HepG2 (cell line): ENCODE measurements around the gene MRFAP1L1. TPM values are rescaled to one million over a fixed set of nuclear protein-coding genes. Genes with fewer than 3 reads are reported as not detected.

Source experiments
- DNMT3B ChIP-seq: conservative IDR thresholded peaks from 2 replicates; pipeline ENCODE4 v1.6.1; 2016; ENCODE audit warnings: missing biosample characterization, control low read depth
- GRHL1 ChIP-seq: sonication (generic); formaldehyde crosslinking; conservative IDR thresholded peaks from 2 replicates; pipeline ENCODE4 v1.8.0; 2022; ENCODE audit warnings: missing genetic modification reagents
- HNF4A ChIP-seq: sonication (generic); formaldehyde crosslinking; IDR thresholded peaks from 2 replicates; pipeline ENCODE4 v1.4.0; 2020; ENCODE audit warnings: missing genetic modification reagents
- HNF4G ChIP-seq, 2 experiments: sonication (generic) in 1 of 2; formaldehyde crosslinking in 1 of 2; IDR thresholded peaks; 2 replicates each; pipeline versions ENCODE4 v1.4.0 to v1.6.1; 2011 to 2020; ENCODE audit warnings: borderline replicate concordance in 2 of 2, low read depth in 2 of 2, mild to moderate bottlenecking in 2 of 2, low read length in 1 of 2, missing genetic modification reagents in 1 of 2, moderate library complexity in 1 of 2
- MLLT10 ChIP-seq: sonication (generic); formaldehyde crosslinking; IDR thresholded peaks from 2 replicates; pipeline ENCODE4 v1.4.0; 2020; ENCODE audit warnings: missing genetic modification reagents
- RARA ChIP-seq: IDR thresholded peaks from 2 replicates; pipeline ENCODE4 v1.6.1; 2016; ENCODE audit warnings: missing genetic modification reagents, missing compliant biosample characterization
- STAG1 ChIP-seq: sonication (generic); formaldehyde crosslinking; IDR thresholded peaks from 2 replicates; pipeline ENCODE4 v1.4.0; 2020; ENCODE audit warnings: missing genetic modification reagents
- STAT6 ChIP-seq: sonication (generic); formaldehyde crosslinking; IDR thresholded peaks from 2 replicates; pipeline ENCODE4 v1.4.0; 2020; ENCODE audit warnings: missing genetic modification reagents, mild to moderate bottlenecking, borderline replicate concordance
- TEAD3 ChIP-seq: optimal IDR thresholded peaks from 2 replicates; pipeline ENCODE3; 2016; ENCODE audit warnings: borderline replicate concordance
- ZFP91 ChIP-seq: sonication (generic); formaldehyde crosslinking; IDR thresholded peaks from 2 replicates; pipeline ENCODE4 v1.9.0; 2022; ENCODE audit warnings: missing genetic modification reagents, mild to moderate bottlenecking, borderline replicate concordance
- ZFX ChIP-seq: sonication (generic); formaldehyde crosslinking; IDR thresholded peaks from 2 replicates; pipeline ENCODE4 v1.4.0; 2020; ENCODE audit warnings: mild to moderate bottlenecking, low read depth, missing genetic modification reagents, moderate library complexity
- ZNF510 ChIP-seq: sonication (generic); formaldehyde crosslinking; IDR thresholded peaks from 2 replicates; pipeline ENCODE4 v1.4.0; 2020; ENCODE audit warnings: low read depth, mild to moderate bottlenecking, missing genetic modification reagents
- ZNF747 ChIP-seq: sonication (generic); formaldehyde crosslinking; IDR thresholded peaks from 2 replicates; pipeline ENCODE4 v1.8.1; 2023; ENCODE audit warnings: missing genetic modification reagents, mild to moderate bottlenecking, borderline replicate concordance
- polyA plus RNA-seq, 8 experiments: library from polyadenylated mRNA; depleted of rRNA in 3 of 8; stranded (reverse) in 7 of 8; unstranded in 1 of 8; fragments of >200 nt; fragmentation: Illumina TruSeq in 4 of 8; extraction: Trizol in 4 of 8; gene quantifications; 2 replicates each; pipeline versions ENCODE4 v1.2.1 to v1.2.3, GENCODE V29; 2011 to 2016; ENCODE audit warnings: low read depth in 4 of 8, missing spikeins in 1 of 8, mixed read lengths in 1 of 8; ENCODE audit not compliant: insufficient read depth in 1 of 8
- total RNA-seq, 5 experiments: library from RNA; depleted of rRNA; stranded (reverse); fragments of >200 nt; fragmentation: Illumina TruSeq; extraction: Trizol; gene quantifications; 2 replicates each; pipeline ENCODE4 v1.2.3, GENCODE V29; 2016; ENCODE audit warnings: low read depth in 1 of 5

Gene MRFAP1L1
- total and polyA plus RNA-seq, 2 of the 13 experiments (the other 11 are each of a cell fraction or from before 2014, with no cell fraction given): 44.8 to 76.6 TPM

GRCh38 chr4:6723851-6724250, 14.2 kb upstream of the MRFAP1L1 start (continued):
- TF ChIP-seq DNMT3B: no peak
- no peak for TF ChIP-seq MLLT10
- 0 out of 2 replicates have a peak, but pooled peaks have one; percentile 39 for TF ChIP-seq ZFP91
- peak; percentile 49; the same call in 1 of the 2 replicates for TF ChIP-seq ZFX (CRISPR knock-in tag)
- TF ChIP-seq RARA: 0 out of 2 replicates have a peak, but pooled peaks have one; percentile 10
- no peak for TF ChIP-seq ZNF747 (CRISPR knock-in tag)
- no peak for TF ChIP-seq HNF4G (IDR thresholded peaks at IDR 0.05; ENCODE audit: borderline replicate concordance, low read depth, low read length)
- TF ChIP-seq HNF4G (CRISPR knock-in tag; IDR thresholded peaks at IDR 0.05; ENCODE audit: borderline replicate concordance, low read depth): no peak
- peak; percentile 57 for TF ChIP-seq HNF4A (CRISPR knock-in tag)
- peak; percentile 49 for TF ChIP-seq TEAD3 (CRISPR knock-in tag)
- peak; percentile 21; the same call in 1 of the 2 replicates for TF ChIP-seq STAG1 (CRISPR knock-in tag)
- TF ChIP-seq STAT6 (CRISPR knock-in tag): no peak
- no peak for TF ChIP-seq GRHL1 (CRISPR knock-in tag)
- TF ChIP-seq ZNF510 (CRISPR knock-in tag): no peak
